Measurements from ENCODE around the gene FMNL3.
A peak's percentile ranks its signal among the peaks of the same experiment; 100 is the strongest.
"Not testable (repeated sequence)": the region's sequence is repeated elsewhere in the genome, so short reads cannot be mapped to it uniquely, and the experiment has no call there.

The FMNL3 gene

GRCh38 chr12:49627752-49628360, 79.3 kb downstream of the FMNL3 start:
- no peak for DNase-seq

GRCh38 chr12:49626836-49627235, 80.4 kb downstream of the FMNL3 start:
- DNase-seq: no peak

GRCh38 chr12:49626169-49626835, 80.9 kb downstream of the FMNL3 start:
- DNase-seq: peak in 1 of 2 experiments; percentile 37

GRCh38 chr12:49624921-49625577, 82.2 kb downstream of the FMNL3 start:
- no peak for DNase-seq

- DNase-seq: peak; percentile 83 to 84
Measured at GRCh38 chr12:49623142-49623904, 83.9 kb downstream of the FMNL3 start, which contains the start of gene PRPF40B. PRPF40B (plus strand) TSS chr12:49623561; CDS start chr12:49623591, 30 bp downstream.

- DNase-seq: peak; percentile 18 to 35
Measured at GRCh38 chr12:49622501-49623141, 84.6 kb downstream of the FMNL3 start.

GRCh38 chr12:49621651-49622500, 85.3 kb downstream of the FMNL3 start:
- peak in 1 of 2 experiments; percentile 21 for DNase-seq

GRCh38 chr12:49619286-49619685, 87.9 kb downstream of the FMNL3 start:
- no peak for DNase-seq

GRCh38 chr12:49618576-49618975, 88.6 kb downstream of the FMNL3 start:
- no peak for DNase-seq

- DNase-seq: no peak
Measured at GRCh38 chr12:49616533-49617219, 90.5 kb downstream of the FMNL3 start.

GRCh38 chr12:49615725-49616124, 91.5 kb downstream of the FMNL3 start:
- no peak for DNase-seq

GRCh38 chr12:49612210-49612609, 95.0 kb downstream of the FMNL3 start:
- no peak for DNase-seq

GRCh38 chr12:49610785-49611184, 96.4 kb downstream of the FMNL3 start:
- DNase-seq: not testable (repeated sequence)

GRCh38 chr12:49609875-49610154, 97.4 kb downstream of the FMNL3 start:
- no peak for DNase-seq

- DNase-seq: no peak
Measured at GRCh38 chr12:49609059-49609874, 97.9 kb downstream of the FMNL3 start.

- not testable (repeated sequence) for DNase-seq
Measured at GRCh38 chr12:49605539-49605938, 101.7 kb downstream of the FMNL3 start, which contains the start of gene FAM186B. FAM186B (minus strand) TSS chr12:49605639; CDS start chr12:49605477, 162 bp downstream.

GRCh38 chr12:49604856-49605255, 102.3 kb downstream of the FMNL3 start:
- DNase-seq: no peak

- DNase-seq: no peak
Measured at GRCh38 chr12:49603721-49604120, 103.5 kb downstream of the FMNL3 start.

GRCh38 chr12:49599961-49600360, 107.2 kb downstream of the FMNL3 start:
- no peak for DNase-seq

- DNase-seq: no peak
Measured at GRCh38 chr12:49598527-49598926, 108.7 kb downstream of the FMNL3 start.
